ENCODE results near the gene EWSR1. TPM values are rescaled to one million over a fixed set of nuclear protein-coding genes. Genes with fewer than 3 reads are reported as not detected.

Gene EWSR1
- total and polyA plus RNA-seq, 2 of the 4 experiments (the other 2 are of a cell fraction): 243 to 518 TPM

GRCh38 chr22:29256606-29257325 lies 11.3 kb upstream of the EWSR1 start:
- H3K9ac ChIP-seq (ENCODE audit: low read depth, low read length): no peak overlapping the region
- no peak overlapping the region for H2BK15ac ChIP-seq (ENCODE audit: low read depth, low read length)
- H3K27me3 ChIP-seq (ENCODE audit: control insufficient read depth, insufficient read depth, low read length): no peaks in the 10 kb centered on the region; the same call in 1 of the 2 replicates
- no peak overlapping the region for H3K4ac ChIP-seq (ENCODE audit: low read depth, low read length)
- CTCF ChIA-PET: no interaction called here
- no peak overlapping the region for H4K8ac ChIP-seq (ENCODE audit: low read depth in 2 of 2, low read length in 2 of 2)
- H3K18ac ChIP-seq (ENCODE audit: low read depth, low read length): no peak overlapping the region
- H2BK5ac ChIP-seq (ENCODE audit: low read depth, low read length, poor library complexity, severe bottlenecking): no peak overlapping the region
- no peak overlapping the region for H3K27ac ChIP-seq (ENCODE audit: insufficient read depth, low read length)
- DNase-seq: no peak
- intact Hi-C loops (cut with micrococcal nuclease) (no loop called here), dilution Hi-C loops (cut with HindIII; ENCODE audit: low sequenced_read_pairs, unreplicated experiment) (no loop called here), in situ Hi-C loops (cut with MboI; ENCODE audit: low sequenced_read_pairs) (no loop called here)
- H3K4me3 ChIP-seq (ENCODE audit: insufficient read depth, low read depth, low read length): no peak overlapping the region
- POLR2A ChIA-PET (ENCODE audit: unreplicated experiment): interaction anchor here (0.5 kb wide), 1 partner anchor 637 kb away, joined by 3 read pairs; no protein-coding TSS in a partner anchor
- no CpG with 5 or more reads among the region's 8 CpGs for WGBS, 2 experiments (ENCODE audit: extremely low coverage in 2 of 2, insufficient read length in 1 of 2)
- H2BK20ac ChIP-seq (ENCODE audit: low read depth, low read length): no peak overlapping the region
- no peaks in the 10 kb centered on the region for H3K79me1 ChIP-seq (ENCODE audit: low read depth in 1 of 2, low read length in 2 of 2)
- H3K56ac ChIP-seq (ENCODE audit: extremely low read depth, insufficient read depth, low read length): no peak overlapping the region
- H3K4me2 ChIP-seq (ENCODE audit: low read depth, low read length): no peak overlapping the region
- no peak overlapping the region for H3K23ac ChIP-seq (ENCODE audit: low read depth, low read length)
- no peak overlapping the region for H3K14ac ChIP-seq (replicated peaks; ENCODE audit: low read depth, low read length)
- BruUV-seq (replicated peaks): no TSS peak
- ATAC-seq (ENCODE audit: low read depth): no peak
- H4K5ac ChIP-seq (ENCODE audit: low read depth, low read length): no peak overlapping the region
- H3K9me1 ChIP-seq (ENCODE audit: insufficient read depth, low read length): 0 out of 2 replicates have a peak, but pooled peaks cover 2% of the 10 kb centered on the region
- no peaks in the 10 kb centered on the region for H4K20me1 ChIP-seq (ENCODE audit: insufficient read depth, low read length)
- no peaks in the 10 kb centered on the region for H3K9me3 ChIP-seq (ENCODE audit: control insufficient read depth, insufficient read depth, low read length)
- H2AK5ac ChIP-seq (ENCODE audit: low read depth, low read length): no peak overlapping the region
- H4K91ac ChIP-seq (ENCODE audit: insufficient read depth, low read depth, low read length): no peak overlapping the region
- H2AFZ ChIP-seq (replicated peaks; ENCODE audit: low read length, poor library complexity): no peak overlapping the region
- H2AK9ac ChIP-seq (replicated peaks; ENCODE audit: low read depth, low read length, poor library complexity): no peak overlapping the region
- H2BK120ac ChIP-seq (ENCODE audit: low read depth, low read length): no peak overlapping the region
- TF ChIP-seq MAZ (IDR thresholded peaks at IDR 0.05; ENCODE audit: borderline replicate concordance, low read depth, low read length) (no peak), CEBPB (IDR thresholded peaks at IDR 0.05; ENCODE audit: low read depth, low read length) (no peak), NFE2L2 (IDR thresholded peaks at IDR 0.05; ENCODE audit: low read depth, low read length) (no peak), BHLHE40 (IDR thresholded peaks at IDR 0.05; ENCODE audit: low read depth, low read length) (no peak), RAD21 (IDR thresholded peaks at IDR 0.05; ENCODE audit: low read length) (no peak), POLR2A (IDR thresholded peaks at IDR 0.05; ENCODE audit: low read depth, low read length) (no peak), CTCF (conservative IDR thresholded peaks at IDR 0.05; ENCODE audit: low read depth, low read length) (no peak), MXI1 (IDR thresholded peaks at IDR 0.05; ENCODE audit: borderline replicate concordance, low read depth, low read length) (no peak), MAFK (IDR thresholded peaks at IDR 0.05; ENCODE audit: low read depth, low read length) (no peak), RCOR1 (IDR thresholded peaks at IDR 0.05; ENCODE audit: insufficient replicate concordance, low read length) (no peak), USF2 (IDR thresholded peaks at IDR 0.05; ENCODE audit: low read depth, low read length) (no peak), SMC3 (IDR thresholded peaks at IDR 0.05; ENCODE audit: low read depth, low read length) (no peak), RFX5 (IDR thresholded peaks at IDR 0.05; ENCODE audit: low read depth, low read length) (no peak)
- TF ChIP-seq, protein P1, sequence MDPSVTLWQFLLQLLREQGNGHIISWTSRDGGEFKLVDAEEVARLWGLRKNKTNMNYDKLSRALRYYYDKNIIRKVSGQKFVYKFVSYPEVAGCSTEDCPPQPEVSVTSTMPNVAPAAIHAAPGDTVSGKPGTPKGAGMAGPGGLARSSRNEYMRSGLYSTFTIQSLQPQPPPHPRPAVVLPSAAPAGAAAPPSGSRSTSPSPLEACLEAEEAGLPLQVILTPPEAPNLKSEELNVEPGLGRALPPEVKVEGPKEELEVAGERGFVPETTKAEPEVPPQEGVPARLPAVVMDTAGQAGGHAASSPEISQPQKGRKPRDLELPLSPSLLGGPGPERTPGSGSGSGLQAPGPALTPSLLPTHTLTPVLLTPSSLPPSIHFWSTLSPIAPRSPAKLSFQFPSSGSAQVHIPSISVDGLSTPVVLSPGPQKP (IDR thresholded peaks at IDR 0.05; ENCODE audit: borderline replicate concordance, low read depth, low read length): no peak
- H3K36me3 ChIP-seq (ENCODE audit: control insufficient read depth, insufficient read depth, low read length): peaks cover 9% of the 10 kb centered on the region
- H3K4me1 ChIP-seq (ENCODE audit: control insufficient read depth, insufficient read depth, low read length): no peaks in the 10 kb centered on the region

Measured in IMR-90 (cell line).